T-helper 2 cell treated with Interferon-gamma antibody and Interleukin-4, amounts not matched to agents 100 ng/mL and 5 ng/mL, for 36 hours (primary cell): ENCODE data around the gene IGFALS. TPM values are rescaled to one million over a fixed set of nuclear protein-coding genes. Genes with fewer than 3 reads are reported as not detected.
"Not testable (repeated sequence)": the region's sequence is repeated elsewhere in the genome, so short reads cannot be mapped to it uniquely, and the experiment has no call there.

Source experiments
- intact Hi-C: fragments of 100-400 bp; cut with micrococcal nuclease; formaldehyde crosslinking; loops from one replicate; pipeline ENCODE4 v1.15.1; 2023
- total RNA-seq: library from RNA; stranded (reverse); gene quantifications from 2 replicates; pipeline ENCODE4 v1.2.3, GENCODE V29; 2022

The IGFALS gene
- total RNA-seq, 1 donor from 2014 or later: 0.11 TPM

- intact Hi-C loops: no loop called here
These were observed 24.8 kb upstream of the IGFALS start for GRCh38 chr16:1818204-1818872.

- intact Hi-C loops: no loop called here
These were observed 24.2 kb upstream of the IGFALS start for GRCh38 chr16:1817716-1818115.

GRCh38 chr16:1817276-1817589, 23.7 kb upstream of the IGFALS start:
- intact Hi-C loops: no loop called here

- intact Hi-C loops: no loop called here
These were observed 23.1 kb upstream of the IGFALS start for GRCh38 chr16:1816396-1817275.

- intact Hi-C loops: no loop called here
These were observed 22.0 kb upstream of the IGFALS start for GRCh38 chr16:1815461-1815860.

- intact Hi-C loops: no loop called here
These were observed 19.2 kb upstream of the IGFALS start for GRCh38 chr16:1812732-1813163.

GRCh38 chr16:1810536-1810935, 17.0 kb upstream of the IGFALS start:
- intact Hi-C loops: no loop called here

GRCh38 chr16:1810106-1810505, 16.6 kb upstream of the IGFALS start:
- intact Hi-C loops: no loop called here

GRCh38 chr16:1809281-1809801, 15.8 kb upstream of the IGFALS start:
- intact Hi-C loops: no loop called here

- intact Hi-C loops: no loop called here
These were observed 15.2 kb upstream of the IGFALS start for GRCh38 chr16:1808691-1809090.

- intact Hi-C loops: no loop called here
These were observed 14.1 kb upstream of the IGFALS start for GRCh38 chr16:1807626-1808025.

- intact Hi-C loops: no loop called here
These were observed 7.2 kb upstream of the IGFALS start for GRCh38 chr16:1800701-1801100.

- intact Hi-C loops: not testable (repeated sequence)
These were observed 5.8 kb upstream of the IGFALS start for GRCh38 chr16:1799263-1799662.

- intact Hi-C loops: no loop called here
These were observed 1.6 kb upstream of the IGFALS start for GRCh38 chr16:1794908-1795666.

- intact Hi-C loops: no loop called here
These were observed 841 bp upstream of the IGFALS start for GRCh38 chr16:1794221-1794871.

- intact Hi-C loops: no loop called here
These were observed 498 bp downstream of the IGFALS start for GRCh38 chr16:1792836-1793577.

GRCh38 chr16:1791943-1792812, 1.3 kb downstream of the IGFALS start:
- intact Hi-C loops: no loop called here

GRCh38 chr16:1791256-1791942, 2.1 kb downstream of the IGFALS start:
- intact Hi-C loops: no loop called here
